ENCODE measurements around the gene CPNE7.

GRCh38 chr16:89623511-89624261 lies 48.1 kb downstream of the CPNE7 start:
- TF ChIP-seq TAF1 (IDR thresholded peaks at IDR 0.05; ENCODE audit: borderline replicate concordance, insufficient read depth, low read length) (no peak), REST (IDR thresholded peaks at IDR 0.05; ENCODE audit: insufficient read depth in 1 of 2, low read depth in 2 of 2, low read length in 2 of 2) (no peak)

Measured in PFSK-1 (cell line).